Activated effector memory CD4-positive, alpha-beta T cell treated with Interleukin-2 at 50 U/mL for 16 hours (primary cell): ENCODE results near the gene ATP8A2.

Experiments
- DNase-seq: peaks from one replicate; pipeline ENCODE4 v3.0.0-alpha.2; 2020

Gene ATP8A2

DNA sequence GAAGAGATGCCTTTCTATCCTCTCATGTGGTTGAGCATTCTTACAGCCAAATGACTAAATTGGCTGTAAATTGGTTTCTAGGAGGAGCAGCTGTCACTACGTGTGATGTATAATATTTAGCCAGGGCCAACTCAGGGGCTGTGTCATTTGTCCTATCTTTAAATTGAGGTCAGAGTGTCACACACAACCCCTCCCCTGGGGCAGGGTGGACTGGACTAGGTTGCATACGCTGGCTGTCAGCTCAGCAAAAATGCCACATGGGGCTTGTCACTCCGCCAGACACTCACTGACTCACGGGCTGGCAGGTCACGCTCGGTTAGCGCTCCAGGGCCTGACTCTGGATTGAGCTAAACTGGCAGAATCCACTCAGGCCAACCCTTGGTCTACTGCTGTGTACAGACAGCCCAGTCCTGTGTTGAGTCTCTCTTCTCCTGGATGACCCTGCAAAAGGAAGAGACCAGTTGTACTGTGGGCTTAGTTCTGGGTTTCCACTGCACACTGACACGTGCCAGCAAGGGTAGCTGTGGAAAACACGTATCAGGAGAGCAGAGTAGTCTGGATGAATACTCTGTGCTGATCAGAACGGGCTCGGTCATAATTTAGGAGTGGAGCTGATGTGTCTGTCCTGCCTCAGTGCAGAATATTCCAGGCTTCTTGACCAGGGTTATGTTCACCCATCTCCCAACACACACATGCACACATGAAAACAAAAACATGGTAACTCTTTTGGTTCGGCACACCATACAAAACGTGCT lies 650.9 kb downstream of the ATP8A2 start:
- no peak for DNase-seq

DNA sequence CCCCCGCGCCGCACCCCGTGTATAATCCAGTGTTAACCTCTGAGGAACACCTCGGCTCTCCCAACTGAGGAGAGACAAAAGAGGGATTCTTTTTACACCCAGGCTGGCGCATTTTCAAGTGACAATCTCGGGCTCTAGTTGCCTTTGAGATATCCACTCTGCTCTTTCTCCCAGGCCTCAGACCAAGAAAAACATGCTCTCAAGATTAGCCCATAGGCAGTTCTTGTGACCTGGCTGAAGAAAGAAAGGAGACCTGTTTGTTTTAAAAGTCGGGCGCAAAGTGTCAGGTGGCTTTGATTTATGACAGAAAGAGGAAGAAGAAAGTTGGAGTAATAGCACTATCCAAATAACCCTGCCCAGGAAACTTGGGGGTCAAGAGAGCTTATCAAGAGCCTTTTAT lies 652.8 kb downstream of the ATP8A2 start:
- no peak for DNase-seq

DNA sequence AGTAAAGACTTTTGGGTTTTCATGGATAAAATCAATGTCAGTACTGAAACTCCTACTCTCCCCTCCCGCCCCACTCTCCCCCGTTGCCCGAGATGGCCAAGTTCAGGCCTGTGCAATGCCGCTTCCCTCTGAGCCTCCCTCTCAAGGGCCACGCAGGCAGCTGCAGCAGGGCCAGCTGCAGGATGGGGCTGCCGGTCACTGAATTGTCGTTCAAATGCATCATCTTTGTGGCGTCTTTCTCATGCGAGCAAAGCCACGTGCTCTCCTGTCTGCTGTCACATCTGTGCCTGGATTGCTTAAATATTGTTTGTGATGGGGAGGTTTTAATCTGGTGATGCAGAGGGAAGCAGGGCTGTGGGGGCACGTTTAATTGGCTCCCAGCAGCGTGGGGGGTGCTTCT lies 653.4 kb downstream of the ATP8A2 start:
- DNase-seq = no peak

DNA sequence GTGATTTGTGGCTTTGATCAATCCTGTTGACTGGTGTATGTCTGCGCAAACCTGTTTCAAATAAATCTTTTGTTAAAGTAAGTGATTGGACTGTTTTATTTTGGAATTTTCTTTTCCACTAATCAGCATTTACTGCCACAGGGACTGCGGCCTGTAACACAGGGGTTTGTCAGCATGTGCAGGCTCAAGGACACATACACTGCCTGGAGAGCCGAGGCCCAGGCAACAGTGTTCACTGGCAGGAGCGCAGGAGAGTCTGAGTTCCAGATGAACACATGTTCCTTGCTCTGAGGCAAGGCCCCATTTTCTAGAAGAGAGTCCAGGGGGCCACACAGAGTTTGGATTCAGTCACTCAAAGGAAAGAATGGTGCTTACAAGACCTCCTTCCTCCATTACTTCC lies 654.0 kb downstream of the ATP8A2 start:
- no peak for DNase-seq

DNA sequence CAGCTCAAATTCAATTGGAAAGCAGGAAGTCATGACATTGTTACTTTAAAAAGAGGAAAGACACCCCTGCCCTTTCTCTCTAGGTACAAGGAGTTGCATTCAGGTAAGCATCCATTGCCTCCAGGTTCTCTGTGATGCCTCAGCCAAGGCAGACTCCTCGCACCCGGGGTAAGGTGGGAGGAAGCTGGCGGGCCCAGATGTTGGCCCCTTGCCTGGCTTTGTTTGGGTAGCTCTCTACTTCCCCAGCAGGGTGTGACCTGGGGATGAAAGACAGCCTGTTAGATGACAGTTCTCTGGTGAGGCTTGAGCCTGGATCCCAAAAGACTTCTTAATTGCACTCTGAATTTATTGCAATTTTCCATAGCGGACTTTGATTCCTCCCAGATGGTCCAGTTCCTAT lies 654.4 kb downstream of the ATP8A2 start:
- DNase-seq = no peak

DNA sequence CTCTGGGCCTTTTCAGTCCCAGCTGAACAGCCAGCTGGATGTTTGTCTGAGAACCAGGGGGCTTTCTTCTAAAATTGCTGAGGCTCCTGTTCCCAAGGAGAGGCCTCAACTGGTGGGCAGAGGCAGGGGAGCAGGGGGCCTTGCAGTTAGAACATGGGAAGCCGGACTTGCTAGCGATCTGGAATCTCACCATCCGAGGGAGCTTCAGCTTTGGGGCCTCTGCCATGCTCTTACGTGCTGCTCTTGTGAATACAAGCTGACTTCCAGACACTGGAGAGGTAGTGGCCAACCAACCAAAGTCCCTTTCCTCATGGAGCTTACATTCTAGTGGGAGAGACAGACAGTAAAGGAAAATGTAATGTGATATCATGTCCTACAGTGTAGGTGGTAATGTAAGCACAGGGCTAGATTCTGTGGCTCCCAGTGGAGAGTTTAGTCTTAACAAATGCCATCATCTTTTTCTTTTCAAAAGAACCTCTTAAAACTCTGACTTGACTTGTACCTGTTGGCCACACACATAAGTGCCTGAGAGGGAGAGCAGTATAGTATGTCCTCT lies 657.9 kb downstream of the ATP8A2 start:
- DNase-seq = no peak

DNA sequence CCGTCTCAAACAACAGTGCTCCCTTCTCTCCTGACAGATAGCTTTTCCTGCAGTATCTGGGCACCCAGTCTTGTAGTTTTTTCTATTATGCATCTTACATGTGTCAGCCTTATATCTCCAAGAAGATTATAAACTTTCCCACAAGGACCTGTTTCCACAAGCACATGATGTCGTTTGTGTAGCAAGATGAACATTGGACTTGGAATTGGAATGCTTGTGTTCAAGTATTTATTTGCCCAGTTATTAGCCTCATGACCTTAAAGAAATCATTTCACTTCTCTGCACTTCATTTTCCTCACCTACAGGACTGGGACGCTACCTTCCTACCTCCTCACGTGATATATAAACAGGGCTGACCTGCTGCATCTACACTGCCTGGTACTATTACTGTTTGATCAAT lies 658.6 kb downstream of the ATP8A2 start:
- no peak for DNase-seq

DNA sequence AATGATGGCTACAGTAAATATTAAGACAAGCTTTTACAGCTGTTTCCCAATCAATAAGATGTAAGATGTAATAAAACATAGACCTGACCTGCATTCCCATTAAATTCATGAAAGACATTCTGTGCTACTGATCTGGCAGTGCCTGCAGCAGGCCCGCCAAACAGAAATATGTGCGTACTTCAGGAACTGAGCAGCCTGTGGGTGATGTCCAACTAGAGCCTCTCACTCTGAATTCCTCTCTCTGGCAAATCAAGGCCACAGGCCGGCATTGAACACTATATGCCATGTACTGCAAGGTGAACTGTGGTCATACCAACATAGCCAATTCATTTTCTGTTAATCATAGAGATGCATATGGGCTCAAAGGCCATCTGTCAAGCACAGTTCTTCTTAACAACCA lies 662.2 kb downstream of the ATP8A2 start:
- no peak for DNase-seq

DNA sequence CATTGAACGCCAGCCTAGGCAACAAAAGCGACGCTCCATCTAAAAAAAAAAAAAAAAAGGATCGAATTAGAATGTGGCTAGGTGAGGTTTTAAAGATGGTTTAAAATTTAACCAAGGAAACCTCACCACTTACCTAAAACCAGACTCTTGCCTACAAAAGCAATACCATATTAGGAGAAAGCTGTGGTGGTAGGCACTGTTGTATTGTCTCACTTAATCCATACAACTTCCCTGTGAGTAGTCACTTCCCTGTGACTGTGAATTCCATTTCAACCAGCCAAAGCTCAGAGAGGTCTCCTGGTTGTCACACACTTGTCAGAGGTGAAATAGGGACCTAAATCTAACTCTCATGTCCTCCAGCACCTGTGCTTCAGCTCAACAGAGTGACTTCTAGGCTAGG lies 664.6 kb downstream of the ATP8A2 start:
- no peak for DNase-seq

DNA sequence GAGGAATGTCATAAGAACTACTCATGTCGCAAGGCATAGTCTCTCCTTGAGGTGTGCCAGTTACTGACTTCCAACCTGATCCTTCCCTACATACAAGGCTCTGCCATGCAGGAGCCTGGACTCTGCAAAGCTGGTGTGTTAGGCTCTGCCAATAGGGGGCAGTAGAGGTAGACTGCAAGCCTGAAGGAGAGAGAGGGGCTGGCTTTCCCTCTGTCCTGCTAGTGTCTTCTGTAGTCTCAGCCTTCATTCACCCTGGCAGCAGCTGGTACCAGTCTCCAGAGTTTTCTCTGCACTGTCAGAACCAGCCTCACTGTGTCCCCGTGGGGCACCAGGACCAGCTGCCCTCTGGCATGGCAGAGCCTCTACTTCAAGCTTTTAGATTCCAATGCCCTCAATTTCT lies 665.5 kb downstream of the ATP8A2 start:
- DNase-seq = no peak

DNA sequence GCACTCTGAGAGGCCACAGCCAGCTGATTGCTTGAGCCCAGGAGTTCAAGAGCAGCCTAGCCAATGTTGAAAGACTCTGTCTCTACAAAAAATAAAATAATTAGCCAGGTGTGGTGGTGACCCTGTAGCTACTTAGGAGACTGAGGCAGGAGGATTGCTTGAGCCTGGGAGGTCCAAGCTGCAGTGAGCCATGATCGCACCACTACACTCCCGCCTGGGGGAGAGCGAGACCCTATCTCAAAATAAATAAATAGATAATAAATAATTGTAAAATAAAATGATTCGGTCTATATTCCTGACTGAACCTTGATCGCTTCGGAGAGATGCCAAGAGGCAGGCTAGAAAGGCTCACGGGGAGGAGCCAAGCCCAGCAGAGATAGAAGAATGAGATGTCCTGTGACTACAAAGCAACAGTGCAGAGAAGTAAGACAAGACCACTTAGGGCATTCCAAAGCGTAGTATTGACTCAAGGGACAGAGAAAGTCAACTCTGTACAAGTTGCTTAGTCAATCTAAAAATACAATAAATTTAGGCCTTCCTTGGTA lies 667.2 kb downstream of the ATP8A2 start:
- DNase-seq = no peak

DNA sequence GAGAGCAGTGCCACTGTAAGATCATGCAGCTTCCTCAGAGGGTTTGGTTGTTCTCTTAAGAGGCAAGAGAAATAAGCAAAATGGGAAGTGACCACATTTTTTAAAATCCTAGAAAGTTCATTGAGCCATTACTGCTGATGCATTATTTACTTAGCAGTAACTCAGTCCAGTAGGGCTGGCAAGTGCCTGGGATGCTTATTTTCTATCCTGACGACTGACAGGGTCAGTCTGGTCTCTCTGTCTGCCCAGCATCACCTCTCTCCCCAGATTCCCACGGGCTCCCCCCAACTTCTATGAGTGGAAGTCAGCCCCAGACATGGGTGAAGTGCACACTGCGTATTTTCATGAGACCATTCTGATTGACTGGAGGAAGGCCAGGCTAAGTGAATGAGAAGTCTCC lies 669.7 kb downstream of the ATP8A2 start:
- no peak for DNase-seq

DNA sequence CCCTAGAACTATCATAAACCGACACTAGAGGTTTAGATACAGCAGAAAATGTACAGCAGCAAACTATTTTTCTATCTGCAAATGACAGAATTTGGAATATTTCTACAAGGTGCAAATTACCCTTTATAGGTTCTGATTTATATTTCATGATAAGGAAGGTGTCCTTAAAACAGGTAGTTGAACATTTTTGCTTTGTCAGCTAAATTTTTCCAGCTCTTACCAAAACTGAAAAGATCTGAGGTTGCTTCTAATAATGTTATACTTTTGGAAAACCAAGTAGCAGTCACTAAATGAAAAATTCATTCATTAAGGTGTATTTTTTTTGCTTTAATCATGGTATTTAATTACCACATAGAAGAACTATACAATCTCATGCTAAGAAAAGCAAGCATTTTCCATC lies 671.0 kb downstream of the ATP8A2 start:
- no peak for DNase-seq

DNA sequence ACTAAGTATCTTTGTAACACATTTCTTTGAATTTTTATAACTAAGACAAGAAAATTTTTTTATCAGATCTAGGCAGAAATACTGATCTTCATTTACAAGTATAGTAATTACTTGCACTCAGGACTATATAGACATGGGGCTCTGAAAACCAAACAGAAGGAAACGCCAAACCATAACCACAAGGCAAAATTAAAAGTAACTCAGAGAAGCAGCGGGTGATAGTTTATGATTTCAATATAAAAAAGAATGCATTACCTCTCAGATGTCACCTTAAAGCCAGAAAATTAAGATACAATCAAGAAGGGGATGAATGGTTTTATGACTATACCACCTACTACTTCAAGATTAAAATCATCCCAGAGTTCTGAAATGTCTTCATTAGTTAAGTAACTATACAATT lies 673.4 kb downstream of the ATP8A2 start:
- DNase-seq = no peak

DNA sequence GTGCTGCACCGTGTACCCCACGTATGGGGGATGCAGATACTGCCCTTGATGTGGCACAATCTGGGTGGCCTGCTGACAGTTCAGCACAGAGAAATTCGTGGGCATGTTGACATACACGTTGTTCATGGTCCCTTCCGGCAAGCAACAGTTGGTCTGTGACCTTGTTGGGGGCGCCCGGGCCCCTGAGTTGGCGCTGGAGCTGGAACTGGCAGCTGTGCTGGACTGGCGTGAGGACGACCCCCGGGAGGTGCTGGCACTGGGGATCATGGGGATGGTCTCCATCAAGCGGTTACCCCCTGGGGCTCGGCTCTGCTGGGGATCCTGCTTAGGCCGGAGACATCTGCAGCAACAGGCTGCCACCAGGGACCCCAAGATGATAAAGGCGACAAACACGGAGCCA lies 674.9 kb downstream of the ATP8A2 start:
- no peak for DNase-seq

DNA sequence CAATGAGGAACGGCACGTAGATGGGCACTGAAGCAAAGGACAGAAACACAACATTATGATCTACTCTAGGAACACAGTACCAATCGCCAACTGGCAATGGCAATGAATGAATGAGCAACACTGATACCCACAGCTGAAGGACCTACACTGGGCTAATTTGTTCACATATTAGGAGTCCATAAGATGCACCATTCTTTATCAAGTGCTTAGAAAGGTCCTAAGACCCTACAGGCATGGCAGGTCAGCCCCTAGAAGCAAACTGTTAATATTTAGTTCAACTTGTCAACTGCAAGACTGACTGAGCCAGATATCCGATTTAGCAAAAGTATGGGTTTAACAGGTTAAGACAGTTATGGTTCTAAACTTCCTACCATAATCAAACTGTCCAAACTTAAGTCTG lies 675.3 kb downstream of the ATP8A2 start:
- DNase-seq = no peak

DNA sequence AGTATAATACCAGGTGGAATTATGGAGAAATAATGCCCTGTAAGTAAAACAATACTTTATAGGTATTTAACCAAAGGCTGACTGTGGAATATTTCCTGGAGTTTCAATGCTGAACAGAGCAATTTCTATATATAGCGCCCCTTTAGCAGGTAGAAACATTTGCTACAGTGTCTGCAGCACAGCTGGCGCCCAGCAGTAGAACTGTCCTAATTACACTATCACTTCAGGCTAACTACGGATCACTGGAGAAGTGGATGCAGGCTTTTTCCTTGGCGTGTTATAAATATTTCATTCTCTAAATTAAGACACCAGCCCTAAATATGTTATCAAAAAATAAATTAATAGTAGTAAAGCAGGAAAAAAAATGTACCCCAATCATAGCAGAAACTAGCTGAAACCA lies 677.0 kb downstream of the ATP8A2 start:
- DNase-seq = no peak

DNA sequence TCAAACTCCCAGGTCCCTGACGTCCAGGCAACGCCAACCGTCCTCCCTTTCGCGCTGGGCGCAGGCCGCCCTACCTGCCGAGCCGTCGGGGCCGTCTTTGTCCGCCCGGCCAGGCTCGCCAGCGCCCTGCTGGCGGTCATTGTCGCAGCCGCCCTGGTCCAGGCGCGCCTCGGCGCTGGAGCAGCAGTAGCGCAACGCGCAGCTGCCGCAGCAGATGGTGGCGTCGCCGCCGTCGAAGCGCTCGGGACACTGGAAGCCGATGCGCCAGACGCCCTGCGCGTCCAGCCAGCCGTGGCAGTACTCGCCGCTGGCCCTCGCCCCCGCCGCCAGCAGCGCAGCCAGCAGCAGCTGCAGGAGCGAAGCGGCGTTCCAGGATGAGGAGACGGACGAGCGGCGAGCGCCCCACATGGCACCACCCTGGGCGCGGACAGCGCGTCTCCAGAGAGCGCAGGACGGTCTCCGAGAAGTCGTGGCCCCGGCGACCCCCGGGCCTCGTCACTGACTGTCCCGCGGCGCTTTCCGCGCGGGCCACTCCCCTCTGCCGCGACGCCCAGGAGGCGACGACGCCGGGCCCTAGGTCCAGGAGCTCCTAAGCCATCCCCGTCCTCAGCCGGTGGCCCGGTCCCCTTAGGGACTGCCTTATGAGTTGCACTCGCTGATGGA lies 678.9 kb downstream of the ATP8A2 start:
- DNase-seq = no peak

DNA sequence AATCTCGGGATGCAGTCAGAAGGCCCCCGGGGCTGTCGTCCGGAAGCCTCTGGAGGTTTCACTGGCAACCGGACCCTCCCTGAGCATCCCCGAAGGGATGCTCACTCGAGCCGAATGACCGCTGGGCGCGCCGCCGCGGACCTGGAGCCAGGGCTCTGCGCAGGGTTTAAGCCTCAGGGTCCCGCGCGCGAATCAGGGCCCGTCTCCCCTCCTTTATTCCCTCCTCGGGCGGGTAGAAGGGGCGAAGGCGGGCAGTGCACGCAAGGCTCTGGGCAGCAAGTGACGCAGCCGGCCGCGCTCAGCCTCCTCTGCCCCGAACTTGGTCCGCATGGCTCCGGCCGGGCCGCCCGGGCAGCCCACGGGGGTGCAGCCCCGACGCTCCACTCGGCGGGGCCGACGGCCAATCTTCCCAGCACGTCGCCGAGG lies 679.5 kb downstream of the ATP8A2 start:
- no peak for DNase-seq

DNA sequence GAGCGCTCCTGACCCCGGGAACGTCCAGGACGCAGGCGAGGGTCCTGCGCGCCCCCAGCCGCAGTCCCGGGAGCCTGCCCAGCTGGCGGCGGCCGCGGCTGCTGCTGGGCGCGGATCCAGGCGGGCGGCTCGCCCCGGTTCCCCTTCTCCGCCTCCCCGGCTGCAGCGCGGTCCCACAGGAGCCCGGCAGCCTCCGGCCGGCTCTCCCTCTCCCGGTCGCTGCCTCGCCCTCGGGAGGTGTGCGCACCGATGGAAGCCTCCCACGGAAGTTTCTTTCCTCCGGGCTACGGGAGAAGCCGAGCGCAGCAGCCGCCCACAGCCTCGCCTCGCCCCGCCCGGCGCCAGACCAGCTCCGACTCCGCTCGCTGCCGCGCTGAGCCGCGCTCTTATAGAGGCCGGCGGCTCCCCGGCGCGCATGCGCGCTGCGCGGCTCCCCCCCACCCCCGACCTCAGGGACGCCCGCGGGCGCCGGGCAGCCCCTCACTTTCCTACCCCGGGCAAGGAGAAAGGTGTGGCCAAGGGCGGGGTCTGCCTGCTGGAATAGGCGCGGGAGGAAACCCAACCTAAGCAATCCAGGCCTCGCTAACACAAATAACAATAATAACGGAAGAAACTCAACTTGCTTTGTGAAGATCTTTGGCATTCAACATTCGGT lies 680.0 kb downstream of the ATP8A2 start, which contains the start of gene SHISA2:
Gene SHISA2, minus strand, starts transcription at position 360 of the 655 bp plus-strand sequence. CDS start 1,041 bp downstream, outside the sequence.
- no peak for DNase-seq

DNA sequence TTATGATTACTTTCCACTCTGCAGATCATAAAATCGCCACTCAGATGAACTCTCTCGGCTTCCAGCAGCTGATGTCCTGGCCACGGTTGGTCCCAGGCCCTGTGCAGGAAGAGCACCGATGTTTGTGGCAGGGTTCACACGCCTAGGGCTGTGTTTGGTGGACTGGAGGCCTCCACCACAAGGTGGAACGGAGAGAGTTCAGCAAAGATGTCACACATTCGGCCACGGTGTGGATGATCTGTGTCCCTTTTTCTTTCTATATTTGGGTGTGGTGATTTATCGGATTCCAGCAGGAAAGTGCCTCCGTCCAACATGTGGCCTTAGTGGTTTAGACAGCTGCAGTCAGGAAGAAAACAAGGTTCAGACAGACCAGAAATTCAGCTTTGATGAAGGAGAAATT lies 680.6 kb downstream of the ATP8A2 start:
- DNase-seq = no peak

DNA sequence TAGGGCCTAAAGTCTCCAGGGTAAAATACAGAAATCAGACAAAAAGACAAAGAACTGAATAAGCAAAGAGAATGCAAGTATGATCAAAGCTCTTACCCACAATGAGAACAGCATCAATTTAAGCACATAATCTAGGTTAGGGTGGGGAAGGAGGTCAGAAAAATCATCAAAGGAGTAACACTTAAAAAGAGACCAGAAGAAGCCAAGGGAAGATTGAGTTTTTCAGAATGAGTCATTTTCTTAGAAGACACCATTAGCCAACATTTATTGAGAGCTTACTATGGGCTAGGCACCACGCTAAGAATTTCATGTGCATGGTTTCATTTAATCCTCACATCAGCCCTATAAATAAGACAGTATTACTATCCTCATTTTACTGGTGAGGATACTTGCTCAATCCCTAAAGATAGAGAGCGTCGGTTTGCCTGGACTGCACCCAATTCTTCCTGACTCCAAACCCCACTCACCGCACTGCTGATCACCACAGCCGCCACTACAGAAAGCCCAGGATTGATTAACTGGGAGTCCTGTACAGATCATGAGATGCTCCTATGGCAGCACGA lies 681.7 kb downstream of the ATP8A2 start:
- DNase-seq = no peak

DNA sequence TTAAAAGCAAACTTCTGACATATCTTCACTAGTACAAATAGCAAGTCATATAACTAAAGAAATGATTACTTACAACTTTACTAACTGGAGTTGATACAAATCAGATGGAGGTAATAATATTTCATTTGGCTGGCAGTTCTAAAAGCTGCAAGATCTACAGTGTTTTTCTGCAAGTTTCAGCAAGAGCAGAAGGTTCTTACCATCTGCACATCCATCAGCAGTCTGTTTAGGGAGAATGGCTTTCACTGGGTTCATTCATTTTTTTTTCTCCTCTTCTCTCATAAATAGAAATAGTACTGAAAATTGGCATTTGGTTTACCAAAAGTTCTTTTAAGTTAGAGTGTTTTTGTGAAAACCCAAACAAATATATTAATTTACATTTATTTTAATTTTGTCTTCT lies 683.1 kb downstream of the ATP8A2 start:
- no peak for DNase-seq
